Neural progenitor cell (in vitro differentiated cells): ENCODE data around the gene CCDC85C.

Experiments used
- CTCF ChIP-seq: fragments of 200-600 bp; sonication (generic); IDR thresholded peaks from 2 replicates; pipeline ENCODE4 v1.5.1; 2017; ENCODE audit warnings: antibody characterized with exemption, mild to moderate bottlenecking
- EZH2 ChIP-seq: fragments of 200-600 bp; sonication (generic); IDR thresholded peaks from 2 replicates; pipeline ENCODE4 v1.6.1; 2017; ENCODE audit warnings: antibody characterized with exemption, mild to moderate bottlenecking, moderate library complexity

GRCh38 chr14:99548871-99549515 is 55.0 kb downstream of the CCDC85C start:
- TF ChIP-seq CTCF (no peak), EZH2 (no peak)
